B cell (primary cell): Measurements from ENCODE around the gene LIF.

Experiments
- EZH2 ChIP-seq: IDR thresholded peaks from 2 replicates; pipeline ENCODE4 v1.6.1; 2012; ENCODE audit warnings: borderline replicate concordance, low read depth, mild to moderate bottlenecking, moderate library complexity, low read length; ENCODE audit not compliant: insufficient read depth, poor library complexity, severe bottlenecking
- TF ChIP-seq, protein P1 (sequence below): fragments of 200-600 bp; IDR thresholded peaks from one replicate; pipeline ENCODE4 v1.8.0; 2022; ENCODE audit warnings: antibody characterized with exemption, mild to moderate bottlenecking

GRCh38 chr22:30214703-30215407 lies 31.7 kb downstream of the LIF start:
- TF ChIP-seq, protein P1, sequence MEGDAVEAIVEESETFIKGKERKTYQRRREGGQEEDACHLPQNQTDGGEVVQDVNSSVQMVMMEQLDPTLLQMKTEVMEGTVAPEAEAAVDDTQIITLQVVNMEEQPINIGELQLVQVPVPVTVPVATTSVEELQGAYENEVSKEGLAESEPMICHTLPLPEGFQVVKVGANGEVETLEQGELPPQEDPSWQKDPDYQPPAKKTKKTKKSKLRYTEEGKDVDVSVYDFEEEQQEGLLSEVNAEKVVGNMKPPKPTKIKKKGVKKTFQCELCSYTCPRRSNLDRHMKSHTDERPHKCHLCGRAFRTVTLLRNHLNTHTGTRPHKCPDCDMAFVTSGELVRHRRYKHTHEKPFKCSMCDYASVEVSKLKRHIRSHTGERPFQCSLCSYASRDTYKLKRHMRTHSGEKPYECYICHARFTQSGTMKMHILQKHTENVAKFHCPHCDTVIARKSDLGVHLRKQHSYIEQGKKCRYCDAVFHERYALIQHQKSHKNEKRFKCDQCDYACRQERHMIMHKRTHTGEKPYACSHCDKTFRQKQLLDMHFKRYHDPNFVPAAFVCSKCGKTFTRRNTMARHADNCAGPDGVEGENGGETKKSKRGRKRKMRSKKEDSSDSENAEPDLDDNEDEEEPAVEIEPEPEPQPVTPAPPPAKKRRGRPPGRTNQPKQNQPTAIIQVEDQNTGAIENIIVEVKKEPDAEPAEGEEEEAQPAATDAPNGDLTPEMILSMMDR, result no peak
- TF ChIP-seq EZH2, result no peak
